Naive thymus-derived CD4-positive, alpha-beta T cell (primary cell): ENCODE data around the gene SERPINB3. TPM values are rescaled to one million over a fixed set of nuclear protein-coding genes. Genes with fewer than 3 reads are reported as not detected.
"Not testable (repeated sequence)": the region's sequence is repeated elsewhere in the genome, so short reads cannot be mapped to it uniquely, and the experiment has no call there.

Experiments
- ATAC-seq: fragments of 150-1000 bp; cut with Tn5 transposase; 2 replicates; pipeline ENCODE4 v1.10.0; 2021; ENCODE audit warnings: mild to moderate bottlenecking, moderate library complexity
- CTCF ChIA-PET: fragments of 350-600 bp; sonication (Branson Sonifier 250); formaldehyde crosslinking; loops from one replicate; lab custom pipeline; 2021; ENCODE audit warnings: antibody characterized with exemption; lab: Charles Lee
- POLR2A ChIA-PET: fragments of 350-600 bp; sonication (Branson Sonifier 250); formaldehyde crosslinking; loops from one replicate; lab custom pipeline; 2021; ENCODE audit warnings: antibody characterized with exemption, inconsistent platforms; lab: Charles Lee
- DNase-seq, 9 donors: peaks; one replicate each; pipeline versions ENCODE4 v3.0.0 to v3.0.0-alpha.2; 2020 to 2022; ENCODE audit warnings: mixed read lengths in 1 of 9
- H3K27ac ChIP-seq: one replicate; pipeline ENCODE4 v1.7.0; 2013; ENCODE audit warnings: mild to moderate bottlenecking, low read depth, low read length, moderate library complexity
- H3K27me3 ChIP-seq, 2 donors: one replicate each; pipeline ENCODE4 v1.7.0; 2013; ENCODE audit warnings: low read length in 2 of 2, mild to moderate bottlenecking in 2 of 2, moderate library complexity in 2 of 2; ENCODE audit not compliant: control insufficient read depth in 2 of 2, insufficient read depth in 2 of 2
- H3K36me3 ChIP-seq, 3 experiments: 1 replicate in 2 of 3; 2 replicates in 1 of 3; pipeline ENCODE4 v1.7.0; 2013; ENCODE audit warnings: low read length in 3 of 3, mild to moderate bottlenecking in 3 of 3, moderate library complexity in 1 of 3; ENCODE audit not compliant: insufficient read depth in 3 of 3, control insufficient read depth in 2 of 3
- H3K4me1 ChIP-seq, 2 donors: one replicate each; pipeline ENCODE4 v1.7.0; 2013; ENCODE audit warnings: low read length in 2 of 2, mild to moderate bottlenecking in 2 of 2, moderate library complexity in 1 of 2; ENCODE audit not compliant: control insufficient read depth in 2 of 2, insufficient read depth in 2 of 2
- H3K4me3 ChIP-seq: 2 replicates; pipeline ENCODE4 v1.7.0; 2013; ENCODE audit warnings: mild to moderate bottlenecking, low read length
- H3K9me3 ChIP-seq, 3 experiments: 1 replicate in 2 of 3; 2 replicates in 1 of 3; pipeline ENCODE4 v1.7.0; 2013; ENCODE audit warnings: low read length in 3 of 3; ENCODE audit not compliant: control insufficient read depth in 2 of 3
- H3K27ac Mint-ChIP-seq, 9 donors: one replicate each; pipeline ENCODE4 v1.8.0; 2020 to 2022; ENCODE audit warnings: mixed read lengths in 9 of 9, mild to moderate bottlenecking in 8 of 9, moderate library complexity in 5 of 9, inconsistent platforms in 2 of 9
- H3K27me3 Mint-ChIP-seq, 5 donors: one replicate each; pipeline ENCODE4 v1.8.0; 2021 to 2022; ENCODE audit warnings: mixed read lengths in 5 of 5, mild to moderate bottlenecking in 1 of 5
- H3K36me3 Mint-ChIP-seq, 5 donors: one replicate each; pipeline ENCODE4 v1.8.0; 2020 to 2022; ENCODE audit warnings: mixed read lengths in 5 of 5, mild to moderate bottlenecking in 3 of 5, inconsistent platforms in 1 of 5
- H3K4me1 Mint-ChIP-seq, 7 donors: one replicate each; pipeline ENCODE4 v1.8.0; 2020 to 2022; ENCODE audit warnings: mixed read lengths in 7 of 7, mild to moderate bottlenecking in 3 of 7, inconsistent platforms in 1 of 7
- H3K4me3 Mint-ChIP-seq, 10 donors: one replicate each; pipeline ENCODE4 v1.8.0; 2020 to 2022; ENCODE audit warnings: mild to moderate bottlenecking in 10 of 10, mixed read lengths in 10 of 10, moderate library complexity in 6 of 10, inconsistent platforms in 2 of 10
- H3K9me3 Mint-ChIP-seq, 11 donors: one replicate each; pipeline ENCODE4 v1.8.0; 2020 to 2022; ENCODE audit warnings: mixed read lengths in 11 of 11, mild to moderate bottlenecking in 4 of 11, inconsistent platforms in 1 of 11, moderate library complexity in 1 of 11
- intact Hi-C, 2 donors: fragments of 100-400 bp; cut with micrococcal nuclease; formaldehyde crosslinking; loops; one replicate each; pipeline ENCODE4 v1.15.1; 2023
- polyA plus RNA-seq, 2 donors: library from polyadenylated mRNA; unstranded; fragments of 300-500 nt; fragmentation: Illumina TruSeq; gene quantifications; one replicate each; pipeline ENCODE4 v1.2.3, GENCODE V29; 2021
- total RNA-seq, 6 experiments: library from RNA in 5 of 6; stranded (reverse) in 5 of 6; gene quantifications; 1 replicate in 5 of 6; 2 replicates in 1 of 6; pipeline ENCODE4 v1.2.3 and lab custom pipeline; 2021 to 2026

Gene SERPINB3
- not detected for total RNA-seq
- polyA plus RNA-seq = not detected
- total RNA-seq (lab: John Stamatoyannopoulos, UW) = not detected

- H3K27ac Mint-ChIP-seq, H3K9me3 ChIP-seq, intact Hi-C loops, H3K27me3 Mint-ChIP-seq, CTCF ChIA-PET, H3K36me3 Mint-ChIP-seq, H3K4me1 ChIP-seq, H3K4me1 Mint-ChIP-seq, H3K27me3 ChIP-seq, H3K4me3 ChIP-seq, POLR2A ChIA-PET, ATAC-seq, H3K36me3 ChIP-seq, H3K4me3 Mint-ChIP-seq, H3K27ac ChIP-seq, DNase-seq: not testable (repeated sequence)
- peaks cover 0 to 15% (median 10%) of the 10 kb centered on the region in 11 donors for H3K9me3 Mint-ChIP-seq
These were observed at the start of gene SERPINB3 for GRCh38 chr18:63661750-63662149. TSS of gene SERPINB3 (minus strand) at chr18:63661893. CDS start at chr18:63661216, 677 bp downstream.

DNA sequence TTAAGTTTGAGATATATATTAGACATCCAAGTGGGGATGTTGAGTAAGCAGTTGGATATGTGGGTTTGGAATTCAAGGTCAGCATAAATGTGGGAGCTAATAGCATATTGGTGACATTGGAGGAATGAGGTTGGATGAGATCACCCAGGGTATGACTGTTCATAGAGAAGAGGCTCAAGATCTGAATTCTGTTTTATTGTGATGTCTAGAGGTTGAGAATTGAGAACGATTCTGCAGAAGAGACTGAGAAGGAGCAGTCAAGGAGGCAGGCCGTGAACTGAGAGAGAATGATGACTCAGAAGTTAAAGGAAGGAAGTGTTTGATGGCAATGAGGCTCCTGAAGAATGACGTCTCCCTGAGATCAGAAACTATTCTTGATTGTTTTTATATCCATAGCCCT lies 47.0 kb upstream of the SERPINB3 start:
- Histone ChIP-seq H3K4me3 (no peak overlapping the region), H3K36me3 (no peaks in the 10 kb centered on the region), H3K27me3 (no peaks in the 10 kb centered on the region), H3K4me1 (no peaks in the 10 kb centered on the region), H3K27ac (no peak overlapping the region), H3K9me3 (peaks cover 0 to 5% (median 0%) of the 10 kb centered on the region in 3 experiments)
- peaks cover 0 to 20% (median 2%) of the 10 kb centered on the region in 11 donors for H3K9me3 Mint-ChIP-seq
- H3K4me3 Mint-ChIP-seq = no peak overlapping the region
- ATAC-seq (no peak), DNase-seq (no peak)
- intact Hi-C loops = no loop called here
- H3K27me3 Mint-ChIP-seq = peaks cover 0 to 8% (median 0%) of the 10 kb centered on the region in 5 donors
- no peaks in the 10 kb centered on the region for H3K36me3 Mint-ChIP-seq
- H3K27ac Mint-ChIP-seq = no peak overlapping the region
- ChIA-PET POLR2A (no interaction called here), CTCF (no interaction called here)
- H3K4me1 Mint-ChIP-seq = no peaks in the 10 kb centered on the region

DNA sequence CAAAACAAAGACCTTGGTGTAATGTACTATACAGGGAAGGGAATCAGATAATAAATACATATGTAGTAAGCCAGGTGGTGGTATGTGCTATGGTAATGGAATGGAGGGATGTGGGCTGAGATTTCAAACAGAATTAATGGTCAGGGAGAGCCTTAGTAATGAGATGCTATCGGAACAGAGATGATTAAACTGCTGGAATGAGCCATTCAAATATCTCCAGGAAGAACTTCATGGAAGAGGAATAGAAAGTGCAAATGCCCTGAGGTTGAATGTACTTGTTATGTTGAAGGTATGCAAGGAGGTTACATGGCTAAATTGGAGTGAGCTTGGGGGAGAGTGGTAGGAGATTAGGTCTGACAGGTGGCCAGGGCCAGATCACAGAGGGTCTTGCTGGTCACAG lies 46.1 kb upstream of the SERPINB3 start:
- Histone ChIP-seq H3K9me3 (no peaks in the 10 kb centered on the region), H3K27ac (no peak overlapping the region), H3K36me3 (no peaks in the 10 kb centered on the region), H3K27me3 (no peaks in the 10 kb centered on the region), H3K4me1 (no peaks in the 10 kb centered on the region), H3K4me3 (no peak overlapping the region)
- no peak overlapping the region for H3K4me3 Mint-ChIP-seq
- ATAC-seq (no peak), DNase-seq (no peak)
- POLR2A ChIA-PET = no interaction called here
- peaks cover 0 to 11% (median 0%) of the 10 kb centered on the region in 11 donors for H3K9me3 Mint-ChIP-seq
- no peak overlapping the region for H3K27ac Mint-ChIP-seq
- no peaks in the 10 kb centered on the region for H3K36me3 Mint-ChIP-seq
- no peaks in the 10 kb centered on the region for H3K4me1 Mint-ChIP-seq
- intact Hi-C loops = no loop called here
- CTCF ChIA-PET = no interaction called here
- H3K27me3 Mint-ChIP-seq = peaks cover 0 to 8% (median 0%) of the 10 kb centered on the region in 5 donors

- no peak for DNase-seq
- no peak for ATAC-seq
- Mint-ChIP-seq H3K4me1 (no peaks in the 10 kb centered on the region), H3K9me3 (peaks cover 0 to 2% (median 0%) of the 10 kb centered on the region in 11 donors), H3K36me3 (no peaks in the 10 kb centered on the region), H3K27ac (no peak overlapping the region), H3K27me3 (peaks cover 0 to 8% (median 0%) of the 10 kb centered on the region in 5 donors), H3K4me3 (no peak overlapping the region)
- Histone ChIP-seq H3K36me3 (no peaks in the 10 kb centered on the region), H3K27ac (no peak overlapping the region), H3K4me3 (no peak overlapping the region), H3K4me1 (no peaks in the 10 kb centered on the region), H3K27me3 (no peaks in the 10 kb centered on the region), H3K9me3 (no peaks in the 10 kb centered on the region)
- ChIA-PET POLR2A (no interaction called here), CTCF (no interaction called here)
- intact Hi-C loops = no loop called here
These were observed 43.7 kb upstream of the SERPINB3 start for GRCh38 chr18:63705401-63705800.

DNA sequence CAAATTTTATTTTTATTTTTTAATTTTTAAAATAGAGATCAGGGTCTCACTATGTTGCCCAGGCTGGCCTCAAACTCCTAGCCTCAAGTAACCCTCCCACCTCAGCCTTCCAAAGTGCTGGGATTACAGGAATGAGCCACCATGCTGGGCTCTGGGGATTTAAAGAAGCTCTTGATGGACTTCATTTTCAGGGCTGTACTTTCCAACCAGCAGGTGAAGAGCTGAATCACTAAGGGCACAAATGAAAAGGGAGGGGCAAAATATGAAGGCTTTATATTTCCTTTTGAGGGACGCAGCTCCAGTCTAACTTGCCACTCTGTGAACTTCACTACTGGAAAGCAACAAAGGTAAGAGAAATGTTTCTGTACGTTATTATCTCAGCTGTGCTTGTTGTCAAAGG lies 41.0 kb upstream of the SERPINB3 start, which contains the start of gene SERPINB11:
Gene SERPINB11, plus strand, starts transcription at position 301 of the 400 bp plus-strand sequence. CDS start 7,234 bp downstream, outside the sequence.
- POLR2A ChIA-PET = no interaction called here
- Histone ChIP-seq H3K27me3 (no peaks in the 10 kb centered on the region), H3K36me3 (no peaks in the 10 kb centered on the region), H3K27ac (no peak within 1 kb of the TSS), H3K4me3 (no peak within 1 kb of the TSS), H3K9me3 (no peaks in the 10 kb centered on the region), H3K4me1 (no peaks in the 10 kb centered on the region)
- Mint-ChIP-seq H3K27me3 (peaks cover 0 to 19% (median 3%) of the 10 kb centered on the region in 5 donors), H3K4me3 (no peak within 1 kb of the TSS), H3K36me3 (no peaks in the 10 kb centered on the region), H3K4me1 (no peaks in the 10 kb centered on the region), H3K9me3 (peaks cover 0 to 4% (median 0%) of the 10 kb centered on the region in 11 donors), H3K27ac (no peak within 1 kb of the TSS)
- CTCF ChIA-PET = no interaction called here
- ATAC-seq = no peak
- no peak for DNase-seq
- intact Hi-C loops = no loop called here

- Mint-ChIP-seq H3K27me3 (peaks cover 0 to 19% (median 3%) of the 10 kb centered on the region in 5 donors), H3K36me3 (no peaks in the 10 kb centered on the region), H3K4me1 (no peaks in the 10 kb centered on the region), H3K4me3 (no peak overlapping the region), H3K9me3 (peaks cover 0 to 4% (median 2%) of the 10 kb centered on the region in 11 donors), H3K27ac (no peak overlapping the region)
- Histone ChIP-seq H3K9me3 (no peaks in the 10 kb centered on the region), H3K4me3 (no peak overlapping the region), H3K4me1 (no peaks in the 10 kb centered on the region), H3K27ac (no peak overlapping the region), H3K27me3 (no peaks in the 10 kb centered on the region), H3K36me3 (no peaks in the 10 kb centered on the region)
- ATAC-seq (no peak), DNase-seq (no peak)
- intact Hi-C loops = no loop called here
- CTCF ChIA-PET = no interaction called here
- POLR2A ChIA-PET = no interaction called here
These were observed 40.3 kb upstream of the SERPINB3 start for GRCh38 chr18:63701952-63702351.

DNA sequence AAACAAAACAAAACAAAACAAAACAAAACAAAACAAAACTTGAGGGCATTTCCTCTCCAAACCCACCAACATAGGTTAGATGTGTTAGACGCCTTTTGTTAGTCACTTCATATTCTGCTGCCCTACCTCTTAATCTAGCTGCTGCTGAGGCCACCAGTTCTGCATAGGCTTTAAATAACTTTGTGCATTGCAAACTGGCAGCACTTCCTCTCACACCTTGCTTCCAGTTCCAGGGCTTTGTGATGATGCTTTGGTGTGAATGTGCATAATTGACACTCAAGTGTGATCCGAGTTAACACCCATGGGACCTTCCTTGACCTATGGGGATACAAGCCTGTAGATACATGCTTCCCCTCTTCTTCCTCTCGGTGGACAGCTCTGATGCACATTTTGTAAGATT lies 38.8 kb upstream of the SERPINB3 start:
- Mint-ChIP-seq H3K4me1 (no peaks in the 10 kb centered on the region), H3K9me3 (peaks cover 0 to 8% (median 0%) of the 10 kb centered on the region in 11 donors), H3K27ac (no peak overlapping the region), H3K36me3 (no peaks in the 10 kb centered on the region), H3K27me3 (peaks cover 0 to 16% (median 3%) of the 10 kb centered on the region in 5 donors), H3K4me3 (no peak overlapping the region)
- Histone ChIP-seq H3K36me3 (no peaks in the 10 kb centered on the region), H3K4me3 (no peak overlapping the region), H3K27me3 (no peaks in the 10 kb centered on the region), H3K27ac (no peak overlapping the region), H3K4me1 (no peaks in the 10 kb centered on the region), H3K9me3 (no peaks in the 10 kb centered on the region)
- ATAC-seq (no peak), DNase-seq (no peak)
- CTCF ChIA-PET = no interaction called here
- intact Hi-C loops = no loop called here
- POLR2A ChIA-PET = no interaction called here
